PFSK-1 (cell line): ENCODE data around the gene ARFGEF2.
A peak's percentile ranks its signal among the peaks of the same experiment; 100 is the strongest.

Source experiments
- POLR2AphosphoS5 ChIP-seq: IDR thresholded peaks from 2 replicates; pipeline ENCODE4 v1.6.1; 2012; ENCODE audit warnings: low read depth, mild to moderate bottlenecking, control low read depth, low read length, moderate library complexity
- REST ChIP-seq, 2 experiments: IDR thresholded peaks; 2 replicates each; pipeline versions ENCODE4 v1.6.1 to v1.8.0; 2011 to 2012; ENCODE audit warnings: low read depth in 2 of 2, low read length in 2 of 2, control low read depth in 1 of 2, inconsistent platforms in 1 of 2, mild to moderate bottlenecking in 1 of 2, moderate library complexity in 1 of 2; ENCODE audit not compliant: insufficient read depth in 1 of 2
- SIN3A ChIP-seq: IDR thresholded peaks from 2 replicates; pipeline ENCODE4 v1.6.1; 2012; ENCODE audit warnings: mild to moderate bottlenecking, low read length, moderate library complexity, borderline replicate concordance; ENCODE audit not compliant: insufficient read depth
- TAF1 ChIP-seq: IDR thresholded peaks from 2 replicates; pipeline ENCODE4 v1.6.1; 2012; ENCODE audit warnings: low read length, control low read depth, borderline replicate concordance; ENCODE audit not compliant: insufficient read depth

GRCh38 chr20:49046087-49046900 is 124.8 kb downstream of the ARFGEF2 start, which contains the start of gene CSE1L:
- TF ChIP-seq TAF1: peak; percentile 80
- 0 out of 4 replicates have a peak, but pooled peaks of 1 of the 2 experiments have one; percentile 12 for TF ChIP-seq REST (IDR thresholded peaks at IDR 0.05; ENCODE audit: insufficient read depth in 1 of 2, low read depth in 2 of 2, low read length in 2 of 2)
- TF ChIP-seq POLR2AphosphoS5: peak; percentile 97
- TF ChIP-seq SIN3A: no peak
